ENCODE data around the gene PIM1.

DNA sequence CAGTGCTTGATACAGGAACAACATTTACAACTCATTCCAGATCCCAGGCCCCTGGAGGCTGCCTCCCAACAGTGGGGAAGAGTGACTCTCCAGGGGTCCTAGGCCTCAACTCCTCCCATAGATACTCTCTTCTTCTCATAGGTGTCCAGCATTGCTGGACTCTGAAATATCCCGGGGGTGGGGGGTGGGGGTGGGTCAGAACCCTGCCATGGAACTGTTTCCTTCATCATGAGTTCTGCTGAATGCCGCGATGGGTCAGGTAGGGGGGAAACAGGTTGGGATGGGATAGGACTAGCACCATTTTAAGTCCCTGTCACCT is 4.2 kb downstream of the PIM1 start:
- TF ChIP-seq CTCF (IDR thresholded peaks at IDR 0.05) = no peak
- no peak for TF ChIP-seq ZFX (IDR thresholded peaks at IDR 0.05; ENCODE audit: borderline replicate concordance)

All from 22Rv1 (cell line).